Hematopoietic multipotent progenitor cell treated with erythropoietin and hydrocortisone succinate and interleukin-3 and kit ligand, for 15 days (in vitro differentiated cells): ENCODE measurements around the gene KRTAP9-9.
"Not testable (repeated sequence)": the region's sequence is repeated elsewhere in the genome, so short reads cannot be mapped to it uniquely, and the experiment has no call there.

ENCODE experiments used
- DNase-seq: peaks from one replicate; pipeline ENCODE4 v3.0.0-alpha.2; 2015; ENCODE audit warnings: low spot score

The KRTAP9-9 gene

GRCh38 chr17:41255381-41256290 lies at the start of gene KRTAP9-9:
KRTAP9-9 (plus strand) TSS chr17:41255384.
- DNase-seq: not testable (repeated sequence)

- DNase-seq: no peak
Observed at GRCh38 chr17:41211845-41212466, 43.2 kb upstream of the KRTAP9-9 start.

- DNase-seq: no peak
Observed at GRCh38 chr17:41212524-41213169, 42.5 kb upstream of the KRTAP9-9 start.

GRCh38 chr17:41215681-41216080 lies 39.5 kb upstream of the KRTAP9-9 start:
- DNase-seq: no peak

- no peak for DNase-seq
Observed at GRCh38 chr17:41223821-41224220, 31.4 kb upstream of the KRTAP9-9 start.

GRCh38 chr17:41226051-41226450 lies 29.1 kb upstream of the KRTAP9-9 start:
- DNase-seq: no peak

- DNase-seq: not testable (repeated sequence)
Observed at GRCh38 chr17:41226598-41227095, 28.5 kb upstream of the KRTAP9-9 start, which contains the start of gene KRTAP9-2. KRTAP9-2 (plus strand) TSS chr17:41226648; CDS start chr17:41226655, 7 bp downstream.

GRCh38 chr17:41230094-41230493 lies 25.1 kb upstream of the KRTAP9-9 start:
- no peak for DNase-seq

GRCh38 chr17:41231731-41232130 lies 23.5 kb upstream of the KRTAP9-9 start:
- no peak for DNase-seq

- DNase-seq: not testable (repeated sequence)
Observed at GRCh38 chr17:41232399-41233105, 22.6 kb upstream of the KRTAP9-9 start, which contains the start of gene KRTAP9-3. KRTAP9-3 (plus strand) TSS chr17:41232449; CDS start chr17:41232502, 53 bp downstream.

- not testable (repeated sequence) for DNase-seq
Observed at GRCh38 chr17:41237116-41237515, 18.1 kb upstream of the KRTAP9-9 start.

GRCh38 chr17:41237949-41238437 lies 17.2 kb upstream of the KRTAP9-9 start, which contains the start of gene KRTAP9-8:
KRTAP9-8 (plus strand) TSS chr17:41237999; CDS start chr17:41238052, 53 bp downstream.
- DNase-seq: not testable (repeated sequence)

- DNase-seq: not testable (repeated sequence)
Observed at GRCh38 chr17:41246995-41247787, 8.0 kb upstream of the KRTAP9-9 start.

- not testable (repeated sequence) for DNase-seq
Observed at GRCh38 chr17:41249637-41250240, 5.4 kb upstream of the KRTAP9-9 start, which contains the start of gene KRTAP9-4. KRTAP9-4 (plus strand) TSS chr17:41249687; CDS start chr17:41249721, 34 bp downstream.

- no peak for DNase-seq
Observed at GRCh38 chr17:41251261-41251660, 3.9 kb upstream of the KRTAP9-9 start.

GRCh38 chr17:41254861-41255260 lies 323 bp upstream of the KRTAP9-9 start:
- no peak for DNase-seq

GRCh38 chr17:41256291-41256685 lies 1.1 kb downstream of the KRTAP9-9 start:
- no peak for DNase-seq

GRCh38 chr17:41258406-41258805 lies 3.2 kb downstream of the KRTAP9-9 start:
- DNase-seq: no peak

- DNase-seq: no peak
Observed at GRCh38 chr17:41263212-41263611, 8.0 kb downstream of the KRTAP9-9 start.

GRCh38 chr17:41264599-41264998 lies 9.4 kb downstream of the KRTAP9-9 start:
- DNase-seq: no peak
